Calu3 (cell line): ENCODE results near the gene RAD17. TPM values are rescaled to one million over a fixed set of nuclear protein-coding genes. Genes with fewer than 3 reads are reported as not detected.

Experiments used
- BruUV-seq: library from RNA; stranded (reverse); fragments of 400-500 nt; replicated peaks from 2 replicates; lab custom pipeline; 2021; lab: Mats Ljungman, UMichigan
- CTCF ChIA-PET: fragments of 300-600 bp; sonication (Branson Sonifier 250); formaldehyde crosslinking; loops from one replicate; lab custom pipeline; 2022; ENCODE audit warnings: antibody characterized with exemption; lab: Charles Lee
- DNase-seq: peaks from one replicate; pipeline ENCODE4 v3.0.0; 2022
- H3K27ac Mint-ChIP-seq: one replicate; pipeline ENCODE4 v1.8.0; 2022; ENCODE audit warnings: mixed read lengths; ENCODE audit not compliant: unreplicated experiment
- H3K27me3 Mint-ChIP-seq: one replicate; pipeline ENCODE4 v1.8.0; 2022; ENCODE audit warnings: mixed read lengths; ENCODE audit not compliant: unreplicated experiment
- H3K36me3 Mint-ChIP-seq: one replicate; pipeline ENCODE4 v1.8.0; 2022; ENCODE audit warnings: mild to moderate bottlenecking, moderate library complexity, mixed read lengths; ENCODE audit not compliant: insufficient read depth, unreplicated experiment
- H3K4me1 Mint-ChIP-seq: one replicate; pipeline ENCODE4 v1.8.0; 2022; ENCODE audit warnings: mild to moderate bottlenecking, low read depth, mixed read lengths; ENCODE audit not compliant: unreplicated experiment
- H3K4me3 Mint-ChIP-seq: one replicate; pipeline ENCODE4 v1.8.0; 2022; ENCODE audit warnings: mild to moderate bottlenecking, low read depth, moderate library complexity, mixed read lengths; ENCODE audit not compliant: unreplicated experiment
- H3K9me3 Mint-ChIP-seq: one replicate; pipeline ENCODE4 v1.8.0; 2022; ENCODE audit warnings: low read depth, mixed read lengths; ENCODE audit not compliant: unreplicated experiment
- intact Hi-C: fragments of 100-400 bp; cut with micrococcal nuclease; formaldehyde crosslinking; loops from one replicate; pipeline ENCODE4 v1.10.0; 2022; ENCODE audit not compliant: unreplicated experiment
- total RNA-seq: library from RNA; stranded (reverse); gene quantifications from 2 replicates; pipeline ENCODE4 v1.2.3, GENCODE V29; 2022
- TF ChIP-seq, protein P1 (sequence below): fragments of 200-600 bp; IDR thresholded peaks from one replicate; pipeline ENCODE4 v1.8.0; 2022; ENCODE audit warnings: antibody characterized with exemption; ENCODE audit not compliant: unreplicated experiment

RAD17 gene
- total RNA-seq, 1 experiment from 2014 or later: 16.9 TPM

DNA sequence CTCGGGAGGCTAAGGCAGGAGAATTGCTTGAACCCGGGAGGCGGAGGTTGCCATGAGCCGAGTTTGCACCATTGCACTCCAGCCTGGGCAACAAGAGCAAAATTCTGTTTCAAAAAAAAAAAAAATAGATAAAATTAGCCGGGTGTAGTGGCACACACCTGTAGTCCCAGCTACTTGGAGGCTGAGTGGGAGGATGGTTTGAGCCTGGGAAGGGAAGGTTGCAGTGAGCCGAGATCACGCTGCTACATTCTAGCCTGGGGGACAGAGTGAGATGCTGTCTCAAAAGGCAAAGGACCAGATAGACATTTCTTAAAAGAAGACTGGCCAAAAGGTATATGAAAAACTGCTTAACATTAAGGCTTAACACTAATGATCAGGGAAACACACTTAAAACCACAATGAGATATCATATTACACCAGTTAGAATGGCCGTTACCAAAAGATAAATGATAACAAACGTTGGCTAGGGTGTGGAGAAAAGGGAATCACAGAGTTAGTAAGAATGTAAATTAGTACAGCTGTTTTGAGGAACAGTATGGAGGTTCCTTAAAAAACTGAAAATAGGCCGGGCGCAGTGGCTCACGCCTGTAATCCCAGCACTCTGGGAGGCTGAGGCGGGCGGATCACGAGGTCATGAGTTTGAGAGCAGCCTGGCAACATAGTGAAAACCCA lies 35.2 kb downstream of the RAD17 start:
- no peaks in the 10 kb centered on the region for H3K36me3 Mint-ChIP-seq
- no peaks in the 10 kb centered on the region for H3K9me3 Mint-ChIP-seq
- no peak for DNase-seq
- intact Hi-C loops: no loop called here
- TF ChIP-seq, protein P1, sequence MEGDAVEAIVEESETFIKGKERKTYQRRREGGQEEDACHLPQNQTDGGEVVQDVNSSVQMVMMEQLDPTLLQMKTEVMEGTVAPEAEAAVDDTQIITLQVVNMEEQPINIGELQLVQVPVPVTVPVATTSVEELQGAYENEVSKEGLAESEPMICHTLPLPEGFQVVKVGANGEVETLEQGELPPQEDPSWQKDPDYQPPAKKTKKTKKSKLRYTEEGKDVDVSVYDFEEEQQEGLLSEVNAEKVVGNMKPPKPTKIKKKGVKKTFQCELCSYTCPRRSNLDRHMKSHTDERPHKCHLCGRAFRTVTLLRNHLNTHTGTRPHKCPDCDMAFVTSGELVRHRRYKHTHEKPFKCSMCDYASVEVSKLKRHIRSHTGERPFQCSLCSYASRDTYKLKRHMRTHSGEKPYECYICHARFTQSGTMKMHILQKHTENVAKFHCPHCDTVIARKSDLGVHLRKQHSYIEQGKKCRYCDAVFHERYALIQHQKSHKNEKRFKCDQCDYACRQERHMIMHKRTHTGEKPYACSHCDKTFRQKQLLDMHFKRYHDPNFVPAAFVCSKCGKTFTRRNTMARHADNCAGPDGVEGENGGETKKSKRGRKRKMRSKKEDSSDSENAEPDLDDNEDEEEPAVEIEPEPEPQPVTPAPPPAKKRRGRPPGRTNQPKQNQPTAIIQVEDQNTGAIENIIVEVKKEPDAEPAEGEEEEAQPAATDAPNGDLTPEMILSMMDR: no peak
- no peaks in the 10 kb centered on the region for H3K27me3 Mint-ChIP-seq
- no peak overlapping the region for H3K4me3 Mint-ChIP-seq
- H3K27ac Mint-ChIP-seq: no peak overlapping the region
- BruUV-seq: no TSS peak
- no peaks in the 10 kb centered on the region for H3K4me1 Mint-ChIP-seq
- CTCF ChIA-PET: no interaction called here

DNA sequence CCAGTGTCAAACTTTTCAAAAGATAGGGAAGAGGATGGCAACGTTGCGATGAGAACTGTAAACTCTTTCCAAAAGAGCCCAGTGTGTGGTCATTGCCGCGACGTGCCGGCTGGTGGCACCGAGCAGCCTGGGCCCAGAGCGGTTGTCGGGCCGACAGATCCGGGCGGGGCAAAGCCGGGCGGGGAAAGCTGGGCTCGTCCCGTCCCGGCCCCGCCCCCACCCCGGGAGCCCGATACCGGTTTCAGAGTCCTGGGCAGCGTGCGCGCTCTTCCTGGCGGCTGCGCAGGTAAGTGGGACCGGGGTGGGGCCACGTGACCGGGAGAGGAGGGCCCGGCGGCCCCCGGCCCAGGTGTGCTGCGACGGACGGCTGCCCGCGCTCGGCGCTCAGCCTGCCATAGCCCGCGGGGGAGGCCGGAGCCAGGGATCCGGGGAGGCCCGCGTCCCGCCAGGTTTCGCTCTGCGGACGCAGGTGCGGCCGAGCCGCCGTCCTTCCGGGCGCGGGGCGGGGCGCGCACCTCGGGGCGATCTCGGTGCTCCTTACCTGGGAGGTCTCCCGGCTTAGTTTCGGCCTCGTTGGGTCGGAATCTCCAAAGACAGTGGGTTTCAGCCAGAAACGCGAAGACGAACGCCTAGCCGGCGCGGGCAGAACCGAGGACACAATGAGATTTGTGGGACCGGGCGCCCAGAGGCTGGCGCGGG lies 45.4 kb downstream of the RAD17 start, which contains the start of gene MARVELD2:
Gene MARVELD2, plus strand, starts transcription at position 232 of the 699 bp plus-strand sequence. CDS start 4,270 bp downstream, outside the sequence.
- intact Hi-C loops: loop anchor here (2.0 kb wide), 1 partner anchor 76 kb away; no protein-coding TSS in a partner anchor
- Mint-ChIP-seq H3K4me1 (peaks cover 32% of the 10 kb centered on the region), H3K27ac (peak within 1 kb of the TSS; percentile 87), H3K9me3 (no peaks in the 10 kb centered on the region), H3K4me3 (peak within 1 kb of the TSS; percentile 83), H3K27me3 (no peaks in the 10 kb centered on the region), H3K36me3 (peaks cover 38% of the 10 kb centered on the region)
- no TSS peak for BruUV-seq
- DNase-seq: peak; percentile 93
- CTCF ChIA-PET: interaction anchor here (0.6 to 1.5 kb wide), 3 partner anchors 14 to 103 kb away, joined by 3 to 4 read pairs (median 3); no protein-coding TSS in a partner anchor
- TF ChIP-seq, protein P1: no peak

DNA sequence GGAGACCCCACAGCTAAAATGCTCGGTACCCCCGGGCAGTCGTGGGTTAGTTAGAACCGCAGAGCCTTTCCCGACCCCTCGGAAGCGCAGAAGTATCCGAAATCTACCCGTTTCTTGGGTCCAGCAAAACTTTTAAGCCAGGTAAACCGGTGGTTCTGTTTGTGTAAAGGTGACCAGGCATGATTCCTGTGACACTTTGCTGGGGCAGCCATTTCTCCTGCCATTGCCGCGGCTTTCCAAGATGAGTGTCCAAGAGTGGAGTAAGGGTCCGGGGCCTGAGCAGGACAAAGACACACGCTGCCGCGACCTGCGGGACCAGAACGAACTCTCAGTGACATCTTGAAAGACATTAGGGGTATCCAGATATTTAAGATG lies 46.0 kb downstream of the RAD17 start:
- peaks cover 38% of the 10 kb centered on the region for H3K4me1 Mint-ChIP-seq
- BruUV-seq: no TSS peak
- CTCF ChIA-PET: interaction anchor here (1.4 to 1.5 kb wide), 2 partner anchors 14 to 102 kb away, joined by 3 to 4 read pairs; no protein-coding TSS in a partner anchor
- H3K9me3 Mint-ChIP-seq: no peaks in the 10 kb centered on the region
- peaks cover 44% of the 10 kb centered on the region for H3K36me3 Mint-ChIP-seq
- TF ChIP-seq, protein P1: no peak
- H3K27ac Mint-ChIP-seq: peak overlapping the region; percentile 87
- H3K4me3 Mint-ChIP-seq: peak overlapping the region; percentile 83
- intact Hi-C loops: loop anchor here (2.0 kb wide), 1 partner anchor 75 kb away; no protein-coding TSS in a partner anchor
- no peaks in the 10 kb centered on the region for H3K27me3 Mint-ChIP-seq
- DNase-seq: peak; percentile 39

DNA sequence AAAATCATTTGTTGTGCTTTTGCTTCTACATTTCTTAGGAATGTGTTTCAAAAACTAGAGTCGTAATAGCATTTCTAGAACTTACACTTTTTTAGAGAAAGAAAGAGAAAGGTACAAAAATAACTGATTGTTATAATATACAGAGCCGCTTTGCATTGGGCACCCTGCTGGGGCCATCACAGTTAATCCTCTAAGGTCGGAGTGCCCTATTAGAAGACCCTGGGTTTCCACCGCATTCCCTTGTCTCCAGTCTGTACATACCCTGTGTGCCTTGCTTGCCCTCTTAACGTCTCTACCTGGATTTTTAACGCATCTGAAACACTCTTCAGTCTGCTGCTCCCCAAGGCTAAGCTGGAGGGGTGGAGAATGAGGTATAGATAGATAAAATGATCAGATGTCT lies 46.6 kb downstream of the RAD17 start:
- DNase-seq: no peak
- H3K36me3 Mint-ChIP-seq: peaks cover 47% of the 10 kb centered on the region
- CTCF ChIA-PET: interaction anchor here (1.1 to 1.5 kb wide), 3 partner anchors 13 to 102 kb away, joined by 3 to 4 read pairs (median 3); no protein-coding TSS in a partner anchor

More for the DNA sequence above, 46.6 kb downstream of the RAD17 start:
- H3K4me1 Mint-ChIP-seq: peaks cover 41% of the 10 kb centered on the region
- BruUV-seq: TSS peak; percentile 59
- intact Hi-C loops: no loop called here
- H3K27ac Mint-ChIP-seq: peak overlapping the region; percentile 87
- H3K4me3 Mint-ChIP-seq: peak overlapping the region; percentile 83
- no peaks in the 10 kb centered on the region for H3K9me3 Mint-ChIP-seq
- no peaks in the 10 kb centered on the region for H3K27me3 Mint-ChIP-seq
- TF ChIP-seq, protein P1: no peak
